MCF 10A (cell line): ENCODE results near the gene PMPCA. TPM values are rescaled to one million over a fixed set of nuclear protein-coding genes. Genes with fewer than 3 reads are reported as not detected.

Source experiments
- BruUV-seq: library from RNA; stranded (reverse); fragments of 400-500 nt; replicated peaks from 2 replicates; lab custom pipeline; 2021; lab: Mats Ljungman, UMichigan
- CTCF ChIA-PET: fragments of 300-600 bp; sonication (Branson Sonifier 250); formaldehyde crosslinking; extraction: SDS; loops from one replicate; lab custom pipeline; 2021; ENCODE audit warnings: antibody characterized with exemption, inconsistent platforms; lab: Yijun Ruan, JAX
- POLR2A ChIA-PET: fragments of 300-600, 350-650 bp; sonication (Branson Sonifier 250); formaldehyde crosslinking; extraction: SDS; loops from one replicate; lab custom pipeline; 2020; ENCODE audit warnings: antibody characterized with exemption, inconsistent platforms; lab: Yijun Ruan, JAX
- DNase-seq: peaks from one replicate; pipeline ENCODE4 v3.0.0-alpha.2; 2018; ENCODE audit not compliant: unreplicated experiment
- H3K27ac Mint-ChIP-seq: one replicate; pipeline ENCODE4 v1.8.0; 2022; ENCODE audit warnings: mild to moderate bottlenecking, low read depth, mixed read lengths; ENCODE audit not compliant: unreplicated experiment
- H3K27me3 Mint-ChIP-seq: one replicate; pipeline ENCODE4 v1.8.0; 2022; ENCODE audit warnings: mixed read lengths; ENCODE audit not compliant: insufficient read depth, unreplicated experiment
- H3K36me3 Mint-ChIP-seq: one replicate; pipeline ENCODE4 v1.8.0; 2022; ENCODE audit warnings: mild to moderate bottlenecking, moderate library complexity, mixed read lengths; ENCODE audit not compliant: insufficient read depth, unreplicated experiment
- H3K4me1 Mint-ChIP-seq: one replicate; pipeline ENCODE4 v1.8.0; 2022; ENCODE audit warnings: mixed read lengths; ENCODE audit not compliant: insufficient read depth, unreplicated experiment
- H3K4me3 Mint-ChIP-seq: one replicate; pipeline ENCODE4 v1.8.0; 2022; ENCODE audit warnings: mild to moderate bottlenecking, moderate library complexity, mixed read lengths; ENCODE audit not compliant: unreplicated experiment
- H3K9me3 Mint-ChIP-seq: one replicate; pipeline ENCODE4 v1.8.0; 2022; ENCODE audit warnings: mixed read lengths; ENCODE audit not compliant: unreplicated experiment
- CTCF ChIP-seq: fragments of 200-600 bp; IDR thresholded peaks from one replicate; pipeline ENCODE4 v1.8.0; 2022; ENCODE audit warnings: antibody characterized with exemption, mild to moderate bottlenecking; ENCODE audit not compliant: unreplicated experiment
- intact Hi-C: fragments of 100-400 bp; cut with micrococcal nuclease; formaldehyde crosslinking; loops from 2 replicates; pipeline ENCODE4 v1.14.1; 2022
- total RNA-seq: library from RNA; stranded (reverse); gene quantifications from 2 replicates; pipeline ENCODE4 v1.2.3, GENCODE V29; 2022

PMPCA gene
- total RNA-seq, 1 experiment from 2014 or later = 66.3 TPM

GRCh38 chr9:136465500-136466154, 55.2 kb downstream of the PMPCA start:
- no peaks in the 10 kb centered on the region for H3K4me1 Mint-ChIP-seq
- H3K27me3 Mint-ChIP-seq = no peaks in the 10 kb centered on the region
- BruUV-seq = no TSS peak
- no peak overlapping the region for H3K27ac Mint-ChIP-seq
- no peaks in the 10 kb centered on the region for H3K9me3 Mint-ChIP-seq
- CTCF ChIA-PET = interaction anchor here (1.3 kb wide), 1 partner anchor 25 kb away, joined by 5 read pairs; no protein-coding TSS in a partner anchor
- no peak for TF ChIP-seq CTCF
- peaks cover 96% of the 10 kb centered on the region for H3K36me3 Mint-ChIP-seq
- DNase-seq = no peak
- POLR2A ChIA-PET = no interaction called here
- intact Hi-C loops = no loop called here
- no peak overlapping the region for H3K4me3 Mint-ChIP-seq

GRCh38 chr9:136466155-136466541, 55.7 kb downstream of the PMPCA start:
- Mint-ChIP-seq H3K4me1 (no peaks in the 10 kb centered on the region), H3K36me3 (peaks cover 96% of the 10 kb centered on the region), H3K27ac (no peak overlapping the region), H3K27me3 (no peaks in the 10 kb centered on the region), H3K9me3 (no peaks in the 10 kb centered on the region), H3K4me3 (no peak overlapping the region)
- no peak for DNase-seq
- intact Hi-C loops = no loop called here
- ChIA-PET POLR2A (no interaction called here), CTCF (no interaction called here)
- no TSS peak for BruUV-seq
- TF ChIP-seq CTCF = no peak

- DNase-seq = no peak
- no peaks in the 10 kb centered on the region for H3K4me1 Mint-ChIP-seq
- H3K27ac Mint-ChIP-seq = no peak overlapping the region
- ChIA-PET CTCF (interaction anchor here (0.6 to 0.7 kb wide), 2 partner anchors 22 to 558 kb away, joined by 3 to 6 read pairs; no protein-coding TSS in a partner anchor), POLR2A (interaction anchor here (1.2 kb wide), 1 partner anchor 58 kb away, joined by 3 read pairs; no protein-coding TSS in a partner anchor)
- intact Hi-C loops = no loop called here
- no peak overlapping the region for H3K4me3 Mint-ChIP-seq
- peaks cover 94% of the 10 kb centered on the region for H3K36me3 Mint-ChIP-seq
- BruUV-seq = no TSS peak
- TF ChIP-seq CTCF = no peak
- no peaks in the 10 kb centered on the region for H3K27me3 Mint-ChIP-seq
- H3K9me3 Mint-ChIP-seq = no peaks in the 10 kb centered on the region
Observed at GRCh38 chr9:136467766-136468165, 57.3 kb downstream of the PMPCA start.

GRCh38 chr9:136470356-136470755, 59.9 kb downstream of the PMPCA start:
- intact Hi-C loops = no loop called here
- POLR2A ChIA-PET = interaction anchor here (0.6 to 1.3 kb wide), 3 partner anchors 13 to 423 kb away, joined by 3 read pairs; no protein-coding TSS in a partner anchor
- TF ChIP-seq CTCF = no peak
- DNase-seq = no peak
- Mint-ChIP-seq H3K36me3 (peaks cover 94% of the 10 kb centered on the region), H3K4me1 (no peaks in the 10 kb centered on the region), H3K4me3 (no peak overlapping the region), H3K9me3 (no peaks in the 10 kb centered on the region), H3K27me3 (no peaks in the 10 kb centered on the region), H3K27ac (no peak overlapping the region)
- BruUV-seq = no TSS peak
- CTCF ChIA-PET = interaction anchor here (0.5 to 1.0 kb wide), 3 partner anchors 14 to 181 kb away, joined by 4 to 5 read pairs (median 4); no protein-coding TSS in a partner anchor
